Lower leg skin (tissue), 4 donors: Measurements from ENCODE around the gene LBX2. TPM values are rescaled to one million over a fixed set of nuclear protein-coding genes. Genes with fewer than 3 reads are reported as not detected.
"Not testable (repeated sequence)": the region's sequence is repeated elsewhere in the genome, so short reads cannot be mapped to it uniquely, and the experiment has no call there.

Experiments
- DNase-seq, 2 donors: peaks; one replicate each; pipeline ENCODE4 v3.0.0-alpha.2; 2019; ENCODE audit warnings: low spot score in 2 of 2
- H3K4me3 ChIP-seq: fragments of 200-600 bp; sonication (generic); 2 replicates; pipeline ENCODE4 v1.5.1; 2017; ENCODE audit warnings: mild to moderate bottlenecking, low read depth; ENCODE audit not compliant: poor library complexity, severe bottlenecking
- POLR2A ChIP-seq, 2 donors: fragments of 450-650 bp; IDR thresholded peaks; one replicate each; pipeline ENCODE4 v1.6.1; 2016 to 2017; ENCODE audit warnings: antibody characterized with exemption in 2 of 2, mild to moderate bottlenecking in 1 of 2, moderate library complexity in 1 of 2
- WGBS, 2 donors: methylation state at CpG; one replicate each; pipeline ENCODE4 v1.1.5; 2018; 5-methylcytosine and 5-hydroxymethylcytosine counted together
- intact Hi-C: fragments of 100-400 bp; cut with DNase I; formaldehyde crosslinking; loops from one replicate; pipeline ENCODE4 v1.15.0; 2023; ENCODE audit warnings: low total_unique reads
- total RNA-seq, 4 donors: library from RNA; depleted of rRNA; stranded (reverse); fragments of >200 nt; gene quantifications; one replicate each; pipeline ENCODE4 v1.1.0, GENCODE V29; 2016
- TF ChIP-seq, protein P1 (sequence below), 3 donors: fragments of 450-650 bp; IDR thresholded peaks; one replicate each; pipeline ENCODE4 v1.5.1; 2016; ENCODE audit warnings: antibody characterized with exemption in 3 of 3, mild to moderate bottlenecking in 3 of 3, moderate library complexity in 2 of 3

LBX2 gene
- total RNA-seq, 4 donors from 2014 or later: 0.55 to 1.2 TPM; not detected in 2

DNA sequence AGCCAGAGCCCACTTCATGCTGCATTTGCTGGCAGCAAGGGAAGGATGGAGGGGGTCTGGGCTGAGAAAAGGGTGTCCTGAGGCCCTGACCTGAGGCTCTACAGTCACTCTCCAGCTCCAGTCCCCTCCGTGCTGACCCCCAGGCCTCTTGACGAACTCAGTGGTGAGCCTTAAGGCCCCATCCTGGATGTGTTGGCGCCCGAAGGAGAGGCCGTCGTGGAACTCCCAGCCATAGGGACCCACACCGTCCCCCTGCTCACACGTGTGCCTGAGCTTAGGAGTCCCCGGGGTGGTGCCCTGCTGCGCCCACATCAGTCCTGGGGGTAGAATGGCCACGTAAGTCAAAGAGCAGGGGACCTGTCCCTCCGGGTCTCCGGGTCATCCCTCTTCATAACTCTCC lies 35.0 kb downstream of the LBX2 start:
- 2% methylated on average over 9 to 13 of the region's 13 CpGs for WGBS, 2 donors
- TF ChIP-seq, protein P1, sequence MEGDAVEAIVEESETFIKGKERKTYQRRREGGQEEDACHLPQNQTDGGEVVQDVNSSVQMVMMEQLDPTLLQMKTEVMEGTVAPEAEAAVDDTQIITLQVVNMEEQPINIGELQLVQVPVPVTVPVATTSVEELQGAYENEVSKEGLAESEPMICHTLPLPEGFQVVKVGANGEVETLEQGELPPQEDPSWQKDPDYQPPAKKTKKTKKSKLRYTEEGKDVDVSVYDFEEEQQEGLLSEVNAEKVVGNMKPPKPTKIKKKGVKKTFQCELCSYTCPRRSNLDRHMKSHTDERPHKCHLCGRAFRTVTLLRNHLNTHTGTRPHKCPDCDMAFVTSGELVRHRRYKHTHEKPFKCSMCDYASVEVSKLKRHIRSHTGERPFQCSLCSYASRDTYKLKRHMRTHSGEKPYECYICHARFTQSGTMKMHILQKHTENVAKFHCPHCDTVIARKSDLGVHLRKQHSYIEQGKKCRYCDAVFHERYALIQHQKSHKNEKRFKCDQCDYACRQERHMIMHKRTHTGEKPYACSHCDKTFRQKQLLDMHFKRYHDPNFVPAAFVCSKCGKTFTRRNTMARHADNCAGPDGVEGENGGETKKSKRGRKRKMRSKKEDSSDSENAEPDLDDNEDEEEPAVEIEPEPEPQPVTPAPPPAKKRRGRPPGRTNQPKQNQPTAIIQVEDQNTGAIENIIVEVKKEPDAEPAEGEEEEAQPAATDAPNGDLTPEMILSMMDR (IDR thresholded peaks at IDR 0.05): no peak
- TF ChIP-seq POLR2A (IDR thresholded peaks at IDR 0.05): no peak
- peak overlapping the region; percentile 79 for H3K4me3 ChIP-seq
- intact Hi-C loops: no loop called here
- DNase-seq: no peak

GRCh38 chr2:74462786-74463105 lies 36.7 kb downstream of the LBX2 start:
- intact Hi-C loops: no loop called here
- H3K4me3 ChIP-seq: no peak overlapping the region
- DNase-seq: no peak
- TF ChIP-seq POLR2A (IDR thresholded peaks at IDR 0.05): no peak
- TF ChIP-seq, protein P1 (IDR thresholded peaks at IDR 0.05): no peak
- 84 to 91% methylated on average over 4 of the region's 4 CpGs for WGBS, 2 donors

DNA sequence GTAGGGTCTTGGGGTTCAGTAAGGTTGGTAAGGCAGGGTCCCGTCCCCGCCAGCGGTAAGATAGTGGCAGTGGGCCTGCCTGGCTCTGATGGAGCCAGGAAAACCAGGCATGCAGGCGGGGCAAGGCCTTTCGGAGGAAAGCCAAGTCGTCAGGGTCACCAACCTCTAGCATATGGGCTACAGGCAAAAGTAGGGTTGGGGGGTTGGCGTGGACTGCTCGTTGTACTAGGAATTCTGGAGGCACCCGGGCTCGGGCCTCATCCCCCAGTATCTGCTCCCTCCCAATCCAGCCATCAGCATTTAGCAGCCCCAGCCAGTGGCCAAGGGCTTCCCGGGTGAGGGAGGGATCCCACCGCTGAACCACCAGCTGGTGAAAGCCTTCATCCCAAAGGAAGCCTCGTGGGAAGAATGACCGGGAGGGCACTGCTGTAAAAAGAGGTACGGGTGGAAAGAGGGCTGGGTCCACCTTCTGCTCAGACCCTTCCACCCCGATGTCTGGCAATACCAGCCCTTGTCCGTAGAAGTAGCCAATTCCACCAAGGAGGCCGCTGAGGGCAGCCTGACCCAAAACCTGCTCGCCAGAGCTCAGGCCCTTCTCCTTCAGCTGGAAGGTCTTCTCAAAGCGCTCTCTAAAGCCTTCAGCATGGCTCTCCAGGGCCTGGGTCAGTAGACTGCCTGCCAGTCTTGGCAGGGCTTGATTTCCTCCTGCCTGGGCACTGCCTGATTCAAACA lies 37.2 kb downstream of the LBX2 start:
- WGBS, 2 donors: 83 to 89% methylated on average over 20 of the region's 20 CpGs
- H3K4me3 ChIP-seq: no peak overlapping the region
- intact Hi-C loops: no loop called here
- DNase-seq: no peak
- no peak for TF ChIP-seq POLR2A (IDR thresholded peaks at IDR 0.05)
- TF ChIP-seq, protein P1 (IDR thresholded peaks at IDR 0.05): no peak

DNA sequence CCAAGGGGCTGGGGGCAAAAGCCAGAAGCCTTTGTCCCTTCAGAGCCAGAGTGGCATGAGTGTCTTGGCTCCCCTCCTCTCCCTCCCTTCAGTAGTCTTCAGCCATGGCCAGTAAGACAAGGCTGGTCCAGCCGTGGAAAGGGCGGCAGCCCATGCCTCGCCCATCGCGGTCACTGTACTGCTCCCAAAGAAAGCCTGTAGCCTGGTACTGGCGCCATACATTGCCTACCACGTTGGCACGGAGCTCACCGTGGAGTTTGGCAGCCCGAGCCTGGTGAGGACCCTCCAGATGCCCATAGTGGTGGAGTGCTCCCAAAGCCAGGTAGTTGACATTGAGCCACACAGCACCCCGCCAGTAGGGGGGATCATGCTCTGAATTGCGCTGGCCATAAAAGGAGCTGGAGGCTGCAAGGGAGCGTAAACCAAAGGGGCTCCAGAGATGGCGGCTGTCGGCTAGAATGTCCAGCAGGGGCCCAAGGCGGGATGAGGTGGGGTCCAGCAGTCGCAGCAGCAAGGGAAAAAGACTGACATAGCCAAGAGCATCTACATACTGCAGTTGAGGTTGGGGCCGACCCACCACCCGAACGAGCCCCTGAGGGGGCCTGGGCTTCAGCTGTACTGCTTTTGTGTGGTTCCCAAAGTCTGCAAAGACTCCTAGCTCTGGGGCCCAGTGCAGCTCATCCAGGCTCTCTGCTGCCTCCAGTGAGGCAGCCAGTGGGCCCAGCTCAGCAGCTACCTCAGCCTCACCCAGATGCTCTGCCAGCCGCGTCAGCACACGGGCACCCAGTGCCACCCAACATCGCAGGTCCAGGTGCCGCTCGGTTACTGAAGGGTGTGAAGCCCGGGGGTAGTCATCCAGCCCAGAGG lies 38.0 kb downstream of the LBX2 start:
- intact Hi-C loops: no loop called here
- WGBS, 2 donors: 87 to 88% methylated on average over 22 to 27 of the region's 27 CpGs
- no peak for TF ChIP-seq POLR2A (IDR thresholded peaks at IDR 0.05)
- TF ChIP-seq, protein P1 (IDR thresholded peaks at IDR 0.05): no peak
- H3K4me3 ChIP-seq: no peak overlapping the region
- DNase-seq: no peak

GRCh38 chr2:74460187-74460586 lies 39.2 kb downstream of the LBX2 start:
- H3K4me3 ChIP-seq, intact Hi-C loops, DNase-seq: not testable (repeated sequence)
- 63% methylated on average over 10 of the region's 10 CpGs for WGBS, 2 donors

DNA sequence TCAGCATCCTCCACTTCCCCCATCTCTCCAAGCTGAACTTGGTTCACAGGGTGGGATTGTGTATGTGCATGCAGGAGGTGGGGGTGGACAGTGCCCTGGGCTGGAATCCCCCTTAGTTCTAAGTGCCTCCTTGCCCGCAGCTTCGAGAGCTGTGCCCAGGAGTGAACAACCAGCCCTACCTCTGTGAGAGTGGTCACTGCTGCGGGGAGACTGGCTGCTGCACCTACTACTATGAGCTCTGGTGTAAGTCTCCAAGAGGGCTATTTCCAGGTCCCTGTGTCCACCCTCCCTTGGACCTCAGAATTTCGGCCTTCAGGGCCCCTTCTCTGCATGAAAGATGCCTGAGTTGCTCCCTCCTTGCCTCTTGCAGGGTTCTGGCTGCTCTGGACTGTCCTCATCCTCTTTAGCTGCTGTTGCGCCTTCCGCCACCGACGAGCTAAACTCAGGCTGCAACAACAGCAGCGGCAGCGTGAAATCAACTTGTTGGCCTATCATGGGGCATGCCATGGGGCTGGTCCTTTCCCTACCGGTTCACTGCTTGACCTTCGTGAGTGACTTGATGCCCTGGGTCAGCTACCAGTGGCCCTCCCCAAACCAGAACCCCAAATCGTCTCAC lies 39.8 kb downstream of the LBX2 start:
- intact Hi-C loops, DNase-seq, H3K4me3 ChIP-seq: not testable (repeated sequence)
- 78% methylated on average over 13 of the region's 13 CpGs for WGBS, 2 donors
